Psoas muscle (tissue), 8 donors: Measurements from ENCODE around the gene AKAP4. TPM values are rescaled to one million over a fixed set of nuclear protein-coding genes. Genes with fewer than 3 reads are reported as not detected.

ENCODE experiments used
- ATAC-seq, 4 donors: fragments of 200-7000 bp; cut with Tn5 transposase; one replicate each; pipeline ENCODE4 v1.9.1; 2020; ENCODE audit warnings: moderate library complexity in 3 of 4, mild to moderate bottlenecking in 2 of 4
- DNase-seq, 2 donors: peaks; one replicate each; pipeline ENCODE4 v3.0.0-alpha.2; 2020
- H3K27ac ChIP-seq: fragments of 200-600 bp; one replicate; pipeline ENCODE4 v1.8.0; 2022
- H3K27me3 ChIP-seq, 3 donors: fragments of 200-600 bp in 1 of 3; one replicate each; pipeline versions ENCODE4 v1.6.1 to v1.8.0; 2013 to 2022; ENCODE audit warnings: low read length in 2 of 3, mild to moderate bottlenecking in 2 of 3, moderate library complexity in 1 of 3; ENCODE audit not compliant: insufficient read depth in 3 of 3
- H3K36me3 ChIP-seq, 2 donors: fragments of 200-600 bp in 1 of 2; one replicate each; pipeline versions ENCODE4 v1.6.1 to v1.8.0; 2013 to 2022; ENCODE audit warnings: low read depth in 1 of 2, mild to moderate bottlenecking in 1 of 2, moderate library complexity in 1 of 2; ENCODE audit not compliant: insufficient read depth in 1 of 2
- H3K4me1 ChIP-seq: fragments of 200-600 bp; one replicate; pipeline ENCODE4 v1.8.0; 2022
- H3K4me3 ChIP-seq: fragments of 200-600 bp; one replicate; pipeline ENCODE4 v1.8.0; 2022; ENCODE audit warnings: mild to moderate bottlenecking
- H3K9me3 ChIP-seq: fragments of 200-600 bp; one replicate; pipeline ENCODE4 v1.8.0; 2022
- CTCF ChIP-seq: fragments of 200-600 bp; IDR thresholded peaks from one replicate; pipeline ENCODE4 v1.8.0; 2022; ENCODE audit warnings: antibody characterized with exemption
- WGBS, 3 donors: extraction: QIAGEN DNeasy Blood & Tissue Kit; methylation state at CpG; one replicate each; pipeline versions ENCODE4 v1.1.6 to v1.1.7; 2013; 5-methylcytosine and 5-hydroxymethylcytosine counted together
- intact Hi-C, 2 donors: fragments of 100-400 bp; cut with DNase I; formaldehyde crosslinking; loops; one replicate each; pipeline versions ENCODE4 v1.11.0 to v1.14.2; 2022
- polyA plus RNA-seq, 3 donors: library from polyadenylated mRNA; stranded (reverse); fragments of 200-250 nt; gene quantifications; one replicate each; pipeline ENCODE4 v1.2.3, GENCODE V29; 2013
- total RNA-seq, 4 donors: library from RNA; stranded (reverse); fragmentation: NEBNext Ultra II Directional in 2 of 4; extraction: Animal tissue kit (Norgen Biotek cat#: 25700) in 2 of 4; gene quantifications; one replicate each; pipeline versions ENCODE4 v1.2.1 to v1.2.4, GENCODE V29; 2021 to 2023
- donor health status: healthy with polysubstance abuse.
- donor health status: DM: no; HTN: no; CAD: no; lungs with moderate emphysema.
- donor health status: Bipolar disorder and iron deficiency.
- donor health status: healthy.
- donor health status: DM: yes; HTN: yes; CAD: no.
- donor health status: DM: no; HTN: no; CAD: no.
- donor health status: DM: no; HTN: no; CAD: no.
- donor health status: DM: yes; HTN: yes; CAD: no.

The AKAP4 gene
- total and polyA plus RNA-seq, 7 donors = not detected

GRCh38 chrX:50180073-50180940 lies 20.5 kb downstream of the AKAP4 start:
- no peak for ATAC-seq
- DNase-seq = no peak
- no peak for TF ChIP-seq CTCF
- Histone ChIP-seq H3K36me3 (no peaks in the 10 kb centered on the region), H3K27me3 (peaks cover 0 to 24% (median 0%) of the 10 kb centered on the region in 3 donors), H3K9me3 (no peaks in the 10 kb centered on the region), H3K4me3 (no peak overlapping the region), H3K27ac (no peak overlapping the region), H3K4me1 (no peaks in the 10 kb centered on the region)
- intact Hi-C loops = no loop called here
- 43 to 65% (median 44%) methylated on average over 6 to 10 of the region's 10 CpGs for WGBS, 3 donors

- WGBS, 3 donors = 77 to 84% (median 83%) methylated on average over 3 of the region's 3 CpGs
- Histone ChIP-seq H3K27ac (no peak overlapping the region), H3K4me3 (no peak overlapping the region), H3K27me3 (peaks cover 0 to 4% (median 0%) of the 10 kb centered on the region in 3 donors), H3K36me3 (no peaks in the 10 kb centered on the region), H3K4me1 (no peaks in the 10 kb centered on the region), H3K9me3 (no peaks in the 10 kb centered on the region)
- ATAC-seq = no peak
- no peak for TF ChIP-seq CTCF
- intact Hi-C loops = no loop called here
- DNase-seq = no peak
Observed at GRCh38 chrX:50169717-50170116, 31.1 kb downstream of the AKAP4 start.

GRCh38 chrX:50168241-50168687 lies 32.5 kb downstream of the AKAP4 start:
- Histone ChIP-seq H3K9me3 (no peaks in the 10 kb centered on the region), H3K4me3 (no peak overlapping the region), H3K4me1 (no peaks in the 10 kb centered on the region), H3K36me3 (no peaks in the 10 kb centered on the region), H3K27me3 (peaks cover 0 to 4% (median 0%) of the 10 kb centered on the region in 3 donors), H3K27ac (no peak overlapping the region)
- 66 to 83% (median 76%) methylated on average over 5 of the region's 5 CpGs for WGBS, 3 donors
- intact Hi-C loops = no loop called here
- ATAC-seq (no peak), DNase-seq (no peak)
- no peak for TF ChIP-seq CTCF

- no peaks in the 10 kb centered on the region for H3K4me1 ChIP-seq
- WGBS, 3 donors = 80 to 89% (median 81%) methylated on average over 6 to 7 of the region's 7 CpGs
- H3K4me3 ChIP-seq = no peak overlapping the region
- intact Hi-C loops = no loop called here
- no peak for DNase-seq
- H3K27me3 ChIP-seq = peaks cover 0 to 4% (median 0%) of the 10 kb centered on the region in 3 donors
- H3K9me3 ChIP-seq = no peaks in the 10 kb centered on the region
- H3K36me3 ChIP-seq = no peaks in the 10 kb centered on the region
- ATAC-seq = no peak
- TF ChIP-seq CTCF = no peak
- H3K27ac ChIP-seq = no peak overlapping the region
Observed at GRCh38 chrX:50167366-50167765, 33.4 kb downstream of the AKAP4 start.
